Femur (tissue), 1 donor: ENCODE measurements around the gene RET.
A peak's percentile ranks its signal among the peaks of the same experiment; 100 is the strongest.
"Not testable (repeated sequence)": the region's sequence is repeated elsewhere in the genome, so short reads cannot be mapped to it uniquely, and the experiment has no call there.

Experiments
- DNase-seq: peaks from one replicate; pipeline ENCODE4 v3.0.0-alpha.2; 2017

Gene RET

GRCh38 chr10:43137717-43138020 is 60.8 kb downstream of the RET start:
- peak; percentile 85 for DNase-seq

- DNase-seq, result peak; percentile 92
These were observed 61.3 kb downstream of the RET start, which contains the start of gene CSGALNACT2 for GRCh38 chr10:43138021-43138756. Gene CSGALNACT2, plus strand, starts transcription at chr10:43138445. Its CDS starts 16,705 bp downstream, at chr10:43155150.

GRCh38 chr10:43138757-43139241 is 61.9 kb downstream of the RET start:
- DNase-seq, result peak; percentile 62

- no peak for DNase-seq
These were observed 64.6 kb downstream of the RET start for GRCh38 chr10:43141421-43141820.

- DNase-seq, result no peak
These were observed 68.4 kb downstream of the RET start for GRCh38 chr10:43145311-43145710.

GRCh38 chr10:43145936-43146335 is 69.1 kb downstream of the RET start:
- DNase-seq, result not testable (repeated sequence)

GRCh38 chr10:43151371-43151770 is 74.5 kb downstream of the RET start:
- no peak for DNase-seq

- DNase-seq, result no peak
These were observed 77.0 kb downstream of the RET start for GRCh38 chr10:43153901-43154300.

- no peak for DNase-seq
These were observed 78.4 kb downstream of the RET start for GRCh38 chr10:43155221-43155620.

- no peak for DNase-seq
These were observed 78.9 kb downstream of the RET start for GRCh38 chr10:43155741-43156140.

GRCh38 chr10:43156590-43157341 is 79.9 kb downstream of the RET start:
- no peak for DNase-seq

GRCh38 chr10:43158636-43159035 is 81.8 kb downstream of the RET start:
- no peak for DNase-seq

- no peak for DNase-seq
These were observed 83.4 kb downstream of the RET start for GRCh38 chr10:43160046-43160920.

- no peak for DNase-seq
These were observed 84.0 kb downstream of the RET start for GRCh38 chr10:43160921-43161255.

GRCh38 chr10:43162604-43163003 is 85.7 kb downstream of the RET start:
- DNase-seq, result no peak

- DNase-seq, result no peak
These were observed 89.5 kb downstream of the RET start for GRCh38 chr10:43166207-43166879.

GRCh38 chr10:43166880-43167497 is 90.1 kb downstream of the RET start:
- DNase-seq, result no peak

GRCh38 chr10:43167498-43167889 is 90.6 kb downstream of the RET start:
- DNase-seq, result no peak

GRCh38 chr10:43170491-43170890 is 93.6 kb downstream of the RET start:
- DNase-seq, result no peak

- DNase-seq, result no peak
These were observed 95.8 kb downstream of the RET start for GRCh38 chr10:43172645-43173044.

- DNase-seq, result no peak
These were observed 96.3 kb downstream of the RET start for GRCh38 chr10:43173120-43173519.

- DNase-seq, result no peak
These were observed 98.1 kb downstream of the RET start for GRCh38 chr10:43174969-43175368.
